ENCODE data around the gene ENAM.

DNA sequence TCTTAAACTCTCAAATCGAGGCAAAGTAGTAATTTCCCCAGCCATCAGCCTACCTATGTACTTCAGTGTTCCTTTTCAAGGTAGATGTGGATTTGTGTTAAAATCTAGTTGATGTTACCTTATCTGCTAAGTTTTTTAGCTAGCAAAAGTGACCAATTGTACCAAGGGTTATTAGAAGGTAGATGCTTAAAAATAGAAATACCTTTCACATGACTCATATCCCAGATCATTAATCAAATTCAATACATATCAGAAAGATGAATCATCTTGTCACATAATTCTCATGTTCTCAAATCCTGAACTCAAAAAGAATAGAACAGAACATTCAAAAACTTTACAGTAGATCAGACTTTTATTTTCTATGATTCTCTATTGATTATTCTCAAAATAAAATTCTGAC is 3.5 kb downstream of the ENAM start:
- TF ChIP-seq, protein P1, sequence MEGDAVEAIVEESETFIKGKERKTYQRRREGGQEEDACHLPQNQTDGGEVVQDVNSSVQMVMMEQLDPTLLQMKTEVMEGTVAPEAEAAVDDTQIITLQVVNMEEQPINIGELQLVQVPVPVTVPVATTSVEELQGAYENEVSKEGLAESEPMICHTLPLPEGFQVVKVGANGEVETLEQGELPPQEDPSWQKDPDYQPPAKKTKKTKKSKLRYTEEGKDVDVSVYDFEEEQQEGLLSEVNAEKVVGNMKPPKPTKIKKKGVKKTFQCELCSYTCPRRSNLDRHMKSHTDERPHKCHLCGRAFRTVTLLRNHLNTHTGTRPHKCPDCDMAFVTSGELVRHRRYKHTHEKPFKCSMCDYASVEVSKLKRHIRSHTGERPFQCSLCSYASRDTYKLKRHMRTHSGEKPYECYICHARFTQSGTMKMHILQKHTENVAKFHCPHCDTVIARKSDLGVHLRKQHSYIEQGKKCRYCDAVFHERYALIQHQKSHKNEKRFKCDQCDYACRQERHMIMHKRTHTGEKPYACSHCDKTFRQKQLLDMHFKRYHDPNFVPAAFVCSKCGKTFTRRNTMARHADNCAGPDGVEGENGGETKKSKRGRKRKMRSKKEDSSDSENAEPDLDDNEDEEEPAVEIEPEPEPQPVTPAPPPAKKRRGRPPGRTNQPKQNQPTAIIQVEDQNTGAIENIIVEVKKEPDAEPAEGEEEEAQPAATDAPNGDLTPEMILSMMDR (conservative IDR thresholded peaks at IDR 0.05): no peak
- TF ChIP-seq ZFX (IDR thresholded peaks at IDR 0.05): no peak

All from C4-2B (cell line).